Activated T-helper 17 cell treated with anti-CD3 and anti-CD28 coated beads, Interleukin-2, amount 50 U/mL, for 72 hours (primary cell): ENCODE results near the gene MYLK. TPM values are rescaled to one million over a fixed set of nuclear protein-coding genes. Genes with fewer than 3 reads are reported as not detected.

Source experiments
- ATAC-seq: fragments of 150-1000 bp; cut with Tn5 transposase; replicated peaks from 2 replicates; pipeline ENCODE4 v1.10.0; 2021; ENCODE audit warnings: mild to moderate bottlenecking, moderate library complexity
- H3K27ac Mint-ChIP-seq: one replicate; pipeline ENCODE4 v1.8.0; 2022; ENCODE audit warnings: mixed read lengths
- H3K27me3 Mint-ChIP-seq: one replicate; pipeline ENCODE4 v1.8.0; 2022; ENCODE audit warnings: mixed read lengths
- H3K36me3 Mint-ChIP-seq: one replicate; pipeline ENCODE4 v1.8.0; 2022; ENCODE audit warnings: low read depth, mild to moderate bottlenecking, mixed read lengths
- H3K4me1 Mint-ChIP-seq: one replicate; pipeline ENCODE4 v1.8.0; 2022; ENCODE audit warnings: mixed read lengths
- H3K4me3 Mint-ChIP-seq: one replicate; pipeline ENCODE4 v1.8.0; 2022; ENCODE audit warnings: mild to moderate bottlenecking, mixed read lengths
- H3K9me3 Mint-ChIP-seq: one replicate; pipeline ENCODE4 v1.8.0; 2022; ENCODE audit warnings: mixed read lengths
- total RNA-seq, 2 donors: library from RNA; stranded (reverse); gene quantifications; one replicate each; pipeline ENCODE4 v1.2.3, GENCODE V29; 2022

The MYLK gene
- total RNA-seq, 2 donors from 2014 or later = 0.17 TPM; not detected in 1

DNA sequence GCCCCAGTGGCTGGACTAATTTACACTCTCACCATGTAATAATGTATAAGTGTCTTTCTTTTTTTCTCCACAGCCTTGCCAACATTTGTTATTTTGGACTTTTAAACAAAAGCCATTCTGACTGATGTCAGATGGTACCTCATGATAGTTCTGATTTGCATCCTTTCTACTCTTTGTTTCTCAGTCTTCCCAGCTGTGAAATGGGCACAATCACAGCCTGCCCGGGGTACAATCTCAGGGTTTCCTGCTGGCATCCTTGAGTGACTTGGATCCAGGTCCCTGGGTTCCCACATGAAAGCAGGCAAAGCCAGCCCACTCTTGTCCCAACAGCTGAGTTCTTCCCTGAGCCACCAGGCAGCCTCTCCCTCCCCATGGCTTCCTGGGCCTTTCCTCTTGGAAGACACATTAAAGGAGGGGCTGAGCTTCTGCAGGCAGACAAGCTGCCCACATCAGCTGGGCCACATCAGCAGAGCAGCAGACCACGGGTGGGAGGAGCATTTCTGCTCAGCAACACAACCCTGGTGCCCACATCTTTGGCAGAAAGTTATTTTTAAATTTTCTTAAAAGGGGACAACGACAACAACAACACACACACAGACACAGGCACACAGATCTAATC is 82.0 kb downstream of the MYLK start:
- no peaks in the 10 kb centered on the region for H3K36me3 Mint-ChIP-seq
- H3K4me3 Mint-ChIP-seq = no peak overlapping the region
- H3K27ac Mint-ChIP-seq = no peak overlapping the region
- no peak for ATAC-seq
- H3K9me3 Mint-ChIP-seq = no peaks in the 10 kb centered on the region
- no peaks in the 10 kb centered on the region for H3K4me1 Mint-ChIP-seq
- H3K27me3 Mint-ChIP-seq = peaks cover 22% of the 10 kb centered on the region

DNA sequence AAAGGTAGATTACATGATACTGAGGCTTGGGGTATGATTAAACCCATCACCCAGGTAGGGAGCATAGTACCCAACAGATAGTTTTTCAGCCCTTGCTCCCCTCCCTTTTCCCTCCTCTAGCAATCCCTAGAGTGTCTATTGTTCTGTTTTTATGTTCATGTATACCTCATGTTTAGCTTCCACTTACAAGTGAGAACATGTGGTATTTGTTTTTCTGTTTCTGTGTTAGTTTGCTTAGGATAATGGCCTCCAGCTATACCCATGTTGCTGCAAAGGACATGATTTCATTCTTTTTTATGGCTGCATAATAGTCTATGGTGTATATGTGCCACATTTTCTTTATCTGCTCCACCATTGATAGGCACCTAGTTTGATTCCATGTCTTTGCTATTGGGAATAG is 82.7 kb downstream of the MYLK start:
- H3K36me3 Mint-ChIP-seq = no peaks in the 10 kb centered on the region
- H3K27me3 Mint-ChIP-seq = peaks cover 24% of the 10 kb centered on the region
- no peak overlapping the region for H3K4me3 Mint-ChIP-seq
- no peak overlapping the region for H3K27ac Mint-ChIP-seq
- no peaks in the 10 kb centered on the region for H3K9me3 Mint-ChIP-seq
- no peak for ATAC-seq
- no peaks in the 10 kb centered on the region for H3K4me1 Mint-ChIP-seq

DNA sequence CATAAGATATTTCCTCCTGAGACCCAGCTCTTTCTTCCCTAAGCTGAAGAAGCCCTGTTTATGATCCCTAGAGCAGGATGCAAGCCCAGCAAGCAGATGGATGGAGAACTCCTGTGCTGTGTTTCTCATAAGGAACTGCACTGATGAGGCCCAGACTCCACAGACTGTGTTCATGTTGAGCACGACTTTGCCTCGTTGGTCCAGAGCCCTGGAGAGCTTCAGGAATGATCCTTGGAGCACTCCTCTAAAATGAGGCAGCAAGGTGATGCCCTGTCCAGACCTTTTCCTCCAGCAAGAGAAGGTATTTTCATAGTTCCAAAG is 83.8 kb downstream of the MYLK start:
- ATAC-seq = no peak
- Mint-ChIP-seq H3K27ac (no peak overlapping the region), H3K27me3 (peaks cover 29% of the 10 kb centered on the region), H3K36me3 (no peaks in the 10 kb centered on the region), H3K4me1 (no peaks in the 10 kb centered on the region), H3K4me3 (no peak overlapping the region), H3K9me3 (no peaks in the 10 kb centered on the region)

DNA sequence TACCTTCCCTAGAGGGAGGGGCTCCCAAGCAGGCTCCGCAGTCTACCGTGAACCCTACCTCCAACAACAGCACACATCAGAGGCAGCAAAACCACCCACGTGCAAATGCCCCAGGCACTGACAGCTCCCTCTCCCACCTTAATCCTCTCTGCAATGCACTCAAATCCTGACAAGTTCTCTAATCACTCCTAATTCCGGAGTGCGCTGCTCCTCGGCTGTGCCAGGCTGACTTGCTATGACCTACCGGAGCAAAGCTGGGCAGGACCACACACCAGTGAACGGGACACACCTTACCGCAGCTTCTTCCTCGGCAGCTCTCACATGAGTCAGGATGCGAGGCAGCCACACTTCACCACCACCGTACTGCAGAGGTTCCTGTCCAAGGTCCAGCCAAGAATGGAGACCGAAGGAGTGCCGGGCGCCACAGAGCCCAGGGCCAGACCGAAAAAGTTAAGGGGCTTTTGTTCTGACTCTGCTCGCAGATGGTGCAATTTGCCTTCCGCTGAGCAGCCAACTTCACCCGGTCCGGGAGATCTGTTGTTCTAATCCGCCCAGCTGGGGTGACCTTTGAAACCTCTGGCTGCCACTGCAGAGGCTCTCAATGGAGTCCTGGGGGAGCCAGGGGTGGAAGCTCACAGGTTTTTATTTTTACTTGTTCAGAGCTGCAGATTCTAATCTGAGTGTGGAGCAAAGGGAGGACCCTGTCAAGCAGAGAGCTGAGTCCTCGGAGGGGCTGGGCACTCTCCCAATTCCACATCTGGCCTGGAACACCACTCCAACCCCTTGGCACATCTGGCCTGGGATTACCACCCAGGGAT is 84.4 kb downstream of the MYLK start:
- H3K27ac Mint-ChIP-seq = no peak overlapping the region
- H3K27me3 Mint-ChIP-seq = peaks cover 31% of the 10 kb centered on the region
- no peaks in the 10 kb centered on the region for H3K9me3 Mint-ChIP-seq
- no peak overlapping the region for H3K4me3 Mint-ChIP-seq
- H3K36me3 Mint-ChIP-seq = no peaks in the 10 kb centered on the region
- no peaks in the 10 kb centered on the region for H3K4me1 Mint-ChIP-seq
- ATAC-seq = no peak

DNA sequence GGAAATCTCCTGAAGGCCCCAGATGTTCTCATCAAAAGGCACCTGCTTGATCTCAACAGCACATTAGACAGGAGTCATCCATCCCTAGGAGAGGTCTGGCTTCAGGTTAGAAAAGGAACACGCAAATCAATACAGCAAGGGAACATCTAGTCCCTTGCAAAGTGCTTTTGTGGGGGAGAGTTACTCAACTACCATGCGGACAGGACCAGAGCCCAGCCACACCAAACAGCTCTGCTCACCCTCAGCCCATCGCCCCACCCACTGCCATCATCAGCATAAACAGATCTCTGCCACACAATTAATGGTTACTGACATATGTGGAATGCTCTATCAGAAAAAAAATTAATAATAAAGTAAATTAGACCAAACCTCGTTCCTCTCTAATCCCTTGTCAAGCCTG is 85.6 kb downstream of the MYLK start:
- no peaks in the 10 kb centered on the region for H3K4me1 Mint-ChIP-seq
- no peak overlapping the region for H3K27ac Mint-ChIP-seq
- H3K27me3 Mint-ChIP-seq = peaks cover 28% of the 10 kb centered on the region
- ATAC-seq = no peak
- no peaks in the 10 kb centered on the region for H3K9me3 Mint-ChIP-seq
- no peak overlapping the region for H3K4me3 Mint-ChIP-seq
- no peaks in the 10 kb centered on the region for H3K36me3 Mint-ChIP-seq

DNA sequence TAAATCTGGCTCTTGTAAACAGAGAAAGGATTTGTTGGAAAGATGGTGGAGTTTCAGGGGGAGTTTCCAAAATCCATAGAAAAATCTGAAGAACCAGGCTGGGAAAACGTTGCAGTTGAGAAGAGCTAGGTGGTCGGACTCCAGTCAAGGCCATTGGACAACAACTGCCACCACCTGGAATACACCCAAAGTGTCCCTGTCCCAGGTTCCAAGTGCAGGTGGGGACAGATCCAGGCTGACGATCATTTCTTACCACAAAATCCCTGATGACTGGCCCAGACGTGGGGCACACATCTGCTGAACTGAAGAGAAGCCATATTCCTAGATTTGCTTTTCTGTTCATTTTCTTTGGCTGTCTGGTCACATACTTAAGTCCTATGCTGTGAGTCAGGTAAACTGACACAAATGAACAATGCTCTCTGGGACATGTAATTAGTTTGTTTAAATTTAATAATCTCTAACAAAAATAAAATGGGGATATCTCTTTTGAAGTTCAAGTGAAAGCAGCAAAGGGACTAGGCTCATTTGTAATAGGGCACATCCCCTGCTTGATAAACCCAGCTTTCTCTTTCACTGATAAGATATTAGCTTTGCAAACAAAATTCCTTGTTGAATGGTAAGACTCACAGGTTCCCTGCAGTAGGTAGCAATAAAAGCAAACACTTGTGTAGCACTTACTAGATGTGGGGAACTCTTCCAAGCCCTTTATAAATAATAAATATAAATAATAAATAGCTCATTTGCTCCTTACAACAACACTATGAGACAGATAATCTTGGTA is 88.5 kb downstream of the MYLK start:
- H3K27me3 Mint-ChIP-seq = peaks cover 31% of the 10 kb centered on the region
- no peak overlapping the region for H3K4me3 Mint-ChIP-seq
- H3K36me3 Mint-ChIP-seq = no peaks in the 10 kb centered on the region
- no peaks in the 10 kb centered on the region for H3K4me1 Mint-ChIP-seq
- no peaks in the 10 kb centered on the region for H3K9me3 Mint-ChIP-seq
- no peak overlapping the region for H3K27ac Mint-ChIP-seq
- no peak for ATAC-seq

DNA sequence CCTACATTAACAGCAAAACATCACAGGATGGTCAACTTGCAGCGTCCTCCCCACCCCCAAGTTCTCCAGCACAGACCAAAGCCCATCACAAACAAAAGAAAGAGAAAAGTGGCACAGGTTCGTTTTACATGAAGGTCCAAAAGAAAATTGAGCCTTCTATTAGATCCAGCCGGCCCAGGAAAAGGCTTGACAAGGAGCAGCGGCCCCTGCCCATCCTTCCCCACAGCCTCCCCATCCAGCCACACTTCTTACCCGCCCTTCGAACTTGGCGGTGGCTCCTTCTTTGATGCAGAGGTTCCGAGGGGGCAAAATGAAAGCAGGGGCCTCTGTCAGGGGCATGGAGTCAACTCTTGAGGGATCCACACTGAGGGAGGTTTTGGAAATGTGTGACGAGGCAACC is 90.7 kb downstream of the MYLK start:
- Mint-ChIP-seq H3K9me3 (no peaks in the 10 kb centered on the region), H3K27ac (no peak overlapping the region), H3K27me3 (peaks cover 36% of the 10 kb centered on the region), H3K36me3 (no peaks in the 10 kb centered on the region), H3K4me1 (no peaks in the 10 kb centered on the region), H3K4me3 (no peak overlapping the region)
- ATAC-seq = no peak

DNA sequence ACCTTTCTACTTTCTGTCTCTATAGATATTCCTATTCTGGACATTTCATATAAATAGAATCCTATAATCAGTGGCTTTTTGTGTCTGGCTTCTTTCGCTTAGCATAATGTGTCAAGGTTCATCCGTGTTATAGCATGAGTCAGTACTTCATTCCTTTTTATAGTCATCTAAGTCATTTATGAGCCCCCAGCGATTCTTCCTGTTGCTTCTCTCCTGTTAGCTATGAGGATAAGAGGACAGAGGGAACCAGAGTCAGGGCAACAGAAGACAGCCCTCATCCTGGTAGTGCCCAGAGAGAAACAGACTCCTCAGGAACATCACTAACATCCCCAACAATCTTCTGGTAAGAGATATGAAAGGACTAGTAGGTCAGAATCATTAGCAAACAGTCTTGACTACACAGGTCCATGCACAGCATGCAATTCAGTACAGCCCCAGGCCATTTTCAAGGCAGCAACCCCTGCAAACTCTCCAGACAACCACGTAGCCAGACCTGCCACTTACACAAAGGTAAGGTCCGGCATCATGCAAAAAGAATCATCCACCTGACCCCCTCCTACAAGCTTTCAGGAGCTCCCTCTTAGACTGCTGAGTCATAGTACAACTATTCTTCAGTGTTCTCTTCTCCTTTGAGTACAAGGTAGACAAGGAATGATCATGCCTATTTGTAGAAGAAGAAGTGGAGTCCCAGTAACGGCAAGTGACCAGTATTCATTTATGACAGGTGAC is 91.5 kb downstream of the MYLK start:
- ATAC-seq = no peak
- H3K27ac Mint-ChIP-seq = no peak overlapping the region
- no peaks in the 10 kb centered on the region for H3K36me3 Mint-ChIP-seq
- H3K4me1 Mint-ChIP-seq = no peaks in the 10 kb centered on the region
- peaks cover 36% of the 10 kb centered on the region for H3K27me3 Mint-ChIP-seq
- H3K9me3 Mint-ChIP-seq = no peaks in the 10 kb centered on the region
- no peak overlapping the region for H3K4me3 Mint-ChIP-seq

DNA sequence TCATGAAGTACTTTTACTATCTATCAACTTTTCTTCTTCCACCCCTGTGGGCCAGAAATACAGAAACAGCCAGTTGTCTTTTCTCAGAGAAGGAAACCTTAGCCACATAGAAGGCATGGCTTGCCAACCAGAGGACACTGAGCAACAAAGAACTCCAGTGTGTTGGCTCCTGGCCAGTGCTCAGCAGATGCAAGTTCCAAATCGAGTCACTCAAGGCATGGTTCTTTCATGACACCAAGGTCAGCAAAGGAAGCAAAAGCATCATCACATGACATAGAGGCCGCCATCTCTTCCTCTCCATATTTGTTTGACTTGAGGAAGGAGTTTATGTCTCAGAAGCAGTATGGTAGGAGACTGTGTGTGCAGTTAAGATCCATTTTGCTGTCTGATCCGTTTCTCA is 92.2 kb downstream of the MYLK start:
- H3K4me3 Mint-ChIP-seq = no peak overlapping the region

DNA sequence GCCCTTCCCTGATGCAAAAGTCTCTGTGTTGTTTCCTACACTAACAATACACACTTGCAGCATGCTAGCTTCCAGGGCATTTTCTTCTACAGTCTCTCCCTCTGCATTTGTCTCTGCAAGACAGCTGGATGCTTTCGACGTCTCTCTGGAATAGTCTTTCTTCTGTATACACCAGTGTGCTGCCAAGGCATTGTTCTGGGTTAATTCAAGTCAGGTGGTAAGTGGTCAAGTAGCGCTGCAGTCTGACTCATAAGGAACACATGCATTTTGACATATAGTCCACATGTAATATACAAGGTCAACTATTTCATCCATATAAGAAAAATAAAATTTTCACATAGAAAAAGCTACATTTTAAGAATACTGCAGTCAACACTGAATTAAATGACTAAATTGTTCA is 92.7 kb downstream of the MYLK start:
- Mint-ChIP-seq H3K27ac (no peak overlapping the region), H3K36me3 (no peaks in the 10 kb centered on the region), H3K4me1 (no peaks in the 10 kb centered on the region), H3K27me3 (peaks cover 31% of the 10 kb centered on the region), H3K9me3 (no peaks in the 10 kb centered on the region), H3K4me3 (no peak overlapping the region)
- no peak for ATAC-seq

More for the DNA sequence above, 92.2 kb downstream of the MYLK start:
- Mint-ChIP-seq H3K36me3 (no peaks in the 10 kb centered on the region), H3K27ac (no peak overlapping the region), H3K9me3 (no peaks in the 10 kb centered on the region), H3K4me1 (no peaks in the 10 kb centered on the region), H3K27me3 (peaks cover 33% of the 10 kb centered on the region)
- ATAC-seq = no peak

DNA sequence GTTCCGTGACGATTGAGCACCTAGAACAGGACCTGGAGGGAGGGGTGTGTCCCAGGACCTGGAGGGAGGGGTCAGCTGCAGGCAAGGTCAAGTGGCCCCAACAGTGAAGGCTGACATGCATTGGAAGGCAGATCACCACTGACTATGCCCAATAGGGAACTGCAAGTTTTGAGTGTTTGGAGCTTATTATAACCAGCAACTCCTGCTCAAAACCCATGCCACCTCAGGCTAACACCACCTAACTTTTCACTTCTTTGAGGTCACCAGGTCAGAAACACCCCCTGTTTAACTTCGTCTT is 93.1 kb downstream of the MYLK start:
- no peaks in the 10 kb centered on the region for H3K9me3 Mint-ChIP-seq
- ATAC-seq = no peak
- H3K4me1 Mint-ChIP-seq = no peaks in the 10 kb centered on the region
- H3K27me3 Mint-ChIP-seq = peaks cover 27% of the 10 kb centered on the region
- H3K27ac Mint-ChIP-seq = no peak overlapping the region
- no peaks in the 10 kb centered on the region for H3K36me3 Mint-ChIP-seq
- no peak overlapping the region for H3K4me3 Mint-ChIP-seq

DNA sequence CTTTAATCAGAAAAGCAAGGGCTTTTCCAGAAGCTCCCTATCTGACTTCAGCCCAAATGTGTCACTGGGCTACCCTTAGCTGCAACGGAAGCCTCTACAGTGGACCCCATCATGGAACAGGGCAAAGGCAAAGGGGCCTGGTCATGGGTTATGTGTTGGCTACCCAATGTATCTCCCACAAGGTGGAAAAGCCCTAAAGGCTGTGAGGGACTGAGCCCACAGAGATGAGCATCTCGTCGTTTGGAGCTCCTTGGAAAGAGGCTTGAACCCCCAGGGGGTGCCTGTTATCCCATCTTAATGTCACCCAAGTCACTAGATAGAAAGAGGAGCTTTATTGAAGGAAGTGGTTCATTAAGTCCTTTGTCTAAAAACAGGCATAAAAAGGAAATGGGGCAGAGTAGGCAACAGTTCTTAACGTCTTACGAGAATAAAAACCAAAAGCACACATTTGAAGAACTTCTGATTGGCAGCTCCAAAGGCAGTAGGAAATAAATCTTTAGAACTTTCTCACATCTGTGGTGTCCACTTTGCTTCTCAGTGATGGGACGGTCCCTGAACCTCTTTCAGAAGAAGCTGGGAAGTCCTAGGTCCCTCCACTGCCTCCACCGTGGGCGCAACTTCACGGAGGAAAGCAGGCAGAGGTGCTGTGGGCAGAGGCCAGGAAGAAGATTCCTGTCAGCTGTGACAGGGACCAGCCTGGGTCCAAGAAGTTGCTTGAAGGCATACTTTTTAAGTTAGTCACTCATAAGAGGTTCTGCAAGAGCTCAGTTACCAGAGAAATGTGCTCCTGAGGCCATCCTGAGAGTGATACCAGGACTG is 93.7 kb downstream of the MYLK start:
- H3K36me3 Mint-ChIP-seq = no peaks in the 10 kb centered on the region
- peaks cover 27% of the 10 kb centered on the region for H3K27me3 Mint-ChIP-seq
- H3K4me1 Mint-ChIP-seq = no peaks in the 10 kb centered on the region
- no peaks in the 10 kb centered on the region for H3K9me3 Mint-ChIP-seq
- no peak for ATAC-seq
- H3K4me3 Mint-ChIP-seq = no peak overlapping the region
- no peak overlapping the region for H3K27ac Mint-ChIP-seq

DNA sequence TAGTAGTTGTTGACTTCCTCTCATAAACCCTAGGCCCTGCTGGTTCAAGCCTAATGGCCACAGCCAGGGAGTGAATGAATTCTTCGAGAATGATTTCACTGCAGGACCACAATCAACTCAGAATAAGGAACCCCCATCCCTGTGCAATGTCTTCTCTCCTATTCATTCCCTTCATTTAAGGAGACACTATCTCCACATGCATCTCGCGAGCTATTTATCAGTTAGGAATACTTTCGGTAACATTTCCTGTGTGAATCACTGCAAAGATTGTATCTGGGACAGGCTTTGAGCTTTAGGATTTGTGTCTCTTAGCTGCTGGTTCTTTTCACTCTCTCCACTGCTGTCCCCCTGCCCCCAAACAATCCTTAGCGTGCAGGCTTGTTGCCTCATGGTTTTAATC is 94.4 kb downstream of the MYLK start:
- no peaks in the 10 kb centered on the region for H3K9me3 Mint-ChIP-seq
- ATAC-seq = no peak
- no peak overlapping the region for H3K4me3 Mint-ChIP-seq
- H3K4me1 Mint-ChIP-seq = no peaks in the 10 kb centered on the region
- no peak overlapping the region for H3K27ac Mint-ChIP-seq
- H3K27me3 Mint-ChIP-seq = peaks cover 24% of the 10 kb centered on the region
- no peaks in the 10 kb centered on the region for H3K36me3 Mint-ChIP-seq

DNA sequence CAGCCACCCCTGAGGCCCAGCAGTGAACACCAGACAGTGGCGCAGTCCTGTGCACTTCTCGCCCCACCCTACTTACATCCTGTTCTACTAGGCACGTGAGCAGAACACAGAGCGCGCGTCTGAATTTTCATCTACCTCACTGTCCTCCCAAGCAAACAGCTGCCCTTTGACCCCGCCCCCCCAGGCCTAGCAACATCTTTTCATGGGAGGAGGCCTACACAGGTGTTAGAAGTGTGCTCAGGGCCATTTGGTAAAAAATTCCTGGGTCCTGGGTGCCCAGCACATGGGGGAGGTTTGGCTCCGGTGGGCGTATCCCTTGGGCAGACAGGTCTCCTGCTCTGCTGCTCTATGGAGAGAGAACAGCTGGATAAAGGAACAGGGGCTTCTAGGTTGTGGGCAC is 95.0 kb downstream of the MYLK start:
- no peaks in the 10 kb centered on the region for H3K9me3 Mint-ChIP-seq
- H3K27ac Mint-ChIP-seq = no peak overlapping the region
- no peaks in the 10 kb centered on the region for H3K4me1 Mint-ChIP-seq
- ATAC-seq = no peak
- no peaks in the 10 kb centered on the region for H3K36me3 Mint-ChIP-seq
- no peak overlapping the region for H3K4me3 Mint-ChIP-seq
- peaks cover 24% of the 10 kb centered on the region for H3K27me3 Mint-ChIP-seq
